Sigmoid colon (tissue), 7 donors: ENCODE data around the gene ANK2. TPM values are rescaled to one million over a fixed set of nuclear protein-coding genes. Genes with fewer than 3 reads are reported as not detected.
A peak's percentile ranks its signal among the peaks of the same experiment; 100 is the strongest.

Source experiments
- DNase-seq: peaks from one replicate; pipeline ENCODE4 v3.0.0-alpha.2; 2019
- H3K27ac ChIP-seq, 4 donors: fragments of 200-600 bp; sonication (generic); one replicate each; pipeline ENCODE4 v1.5.1; 2016 to 2019; ENCODE audit warnings: mild to moderate bottlenecking in 1 of 4
- H3K27me3 ChIP-seq, 3 donors: fragments of 200-600 bp; sonication (generic); one replicate each; pipeline ENCODE4 v1.5.1; 2019; ENCODE audit warnings: mild to moderate bottlenecking in 1 of 3
- H3K36me3 ChIP-seq, 4 donors: fragments of 200-600 bp; sonication (generic); one replicate each; pipeline ENCODE4 v1.5.1; 2016 to 2019
- H3K4me1 ChIP-seq, 4 donors: fragments of 200-600 bp; sonication (generic); one replicate each; pipeline ENCODE4 v1.5.1; 2017 to 2019
- H3K4me3 ChIP-seq, 4 donors: fragments of 200-600 bp; sonication (generic); one replicate each; pipeline ENCODE4 v1.5.1; 2017 to 2019; ENCODE audit warnings: mild to moderate bottlenecking in 2 of 4, moderate library complexity in 1 of 4
- H3K9me3 ChIP-seq, 4 donors: fragments of 200-600 bp in 3 of 4; sonication (generic) in 3 of 4; one replicate each; pipeline versions ENCODE4 v1.5.1 to v1.6.1; 2013 to 2019
- CTCF ChIP-seq, 4 experiments: fragments of 450-650 bp in 3 of 4; fragments of 200-600 bp in 1 of 4; IDR thresholded peaks; one replicate each; pipeline ENCODE4 v1.5.1; 2016 to 2019; ENCODE audit warnings: antibody characterized with exemption in 4 of 4, mild to moderate bottlenecking in 3 of 4, moderate library complexity in 2 of 4
- EP300 ChIP-seq, 4 donors: sonication (generic); formaldehyde crosslinking; IDR thresholded peaks; one replicate each; pipeline ENCODE4 v1.6.1; 2017; ENCODE audit warnings: antibody characterized with exemption in 4 of 4
- POLR2A ChIP-seq, 2 donors: fragments of 450-650 bp; IDR thresholded peaks; one replicate each; pipeline ENCODE4 v1.6.1; 2016; ENCODE audit warnings: antibody characterized with exemption in 2 of 2, mild to moderate bottlenecking in 2 of 2, moderate library complexity in 2 of 2
- POLR2AphosphoS5 ChIP-seq, 4 donors: sonication (generic); formaldehyde crosslinking; IDR thresholded peaks; one replicate each; pipeline ENCODE4 v1.6.1; 2017; ENCODE audit warnings: antibody characterized with exemption in 4 of 4
- WGBS, 2 donors: extraction: QIAGEN DNeasy Blood & Tissue Kit; methylation state at CpG; one replicate each; pipeline ENCODE4 v1.1.7; 2013; 5-methylcytosine and 5-hydroxymethylcytosine counted together
- intact Hi-C: fragments of 100-400 bp; cut with DNase I; formaldehyde crosslinking; loops from one replicate; pipeline ENCODE4 v1.15.1; 2023
- polyA plus RNA-seq, 3 donors: library from polyadenylated mRNA; stranded (reverse); fragments of 200-250 nt; gene quantifications; one replicate each; pipeline ENCODE4 v1.2.3, GENCODE V29; 2013
- total RNA-seq, 4 donors: library from RNA; depleted of rRNA; stranded (reverse); fragments of >200 nt; gene quantifications; one replicate each; pipeline ENCODE4 v1.1.0, GENCODE V29; 2016
- donor health status: healthy with polysubstance abuse.
- donor health status: Bipolar disorder and iron deficiency.
- donor health status: healthy.

Gene ANK2
- total and polyA plus RNA-seq, 7 donors = 1.4 to 141 (median 69.8) TPM

DNA sequence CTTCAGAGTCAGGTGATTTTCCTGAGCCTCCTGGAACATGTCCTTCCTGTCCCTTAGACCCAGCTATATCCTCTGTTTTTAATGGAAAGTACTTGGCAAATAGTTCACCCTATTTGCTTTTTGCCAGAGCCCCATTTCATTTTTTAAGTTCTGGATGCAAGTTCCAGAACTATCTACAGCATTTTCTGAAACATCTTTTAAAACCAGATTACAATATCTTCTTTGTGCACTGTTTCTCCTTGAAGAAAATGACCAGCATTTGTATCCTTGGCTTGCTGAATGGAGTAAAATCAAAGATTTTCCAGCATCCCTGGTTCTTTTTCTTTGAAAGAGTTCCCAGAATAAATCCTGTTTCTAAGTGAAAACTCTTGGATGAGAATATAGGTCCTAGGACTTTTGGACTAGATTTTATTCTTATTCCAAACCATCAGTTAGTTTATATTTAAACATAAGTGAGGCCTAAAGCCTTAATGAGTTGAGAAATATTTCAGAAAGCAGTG lies 224.3 kb downstream of the ANK2 start:
- intact Hi-C loops = no loop called here
- H3K4me3 ChIP-seq = no peak overlapping the region
- no peaks in the 10 kb centered on the region for H3K9me3 ChIP-seq
- TF ChIP-seq POLR2A (IDR thresholded peaks at IDR 0.05) (no peak), POLR2AphosphoS5 (IDR thresholded peaks at IDR 0.05) (no peak), EP300 (IDR thresholded peaks at IDR 0.05) (no peak), CTCF (IDR thresholded peaks at IDR 0.05) (no peak)
- H3K27ac ChIP-seq = no peak overlapping the region
- H3K27me3 ChIP-seq = no peaks in the 10 kb centered on the region
- H3K4me1 ChIP-seq = no peaks in the 10 kb centered on the region
- no peak for DNase-seq
- H3K36me3 ChIP-seq = no peaks in the 10 kb centered on the region

- peak overlapping the region in 2 of 4 donors; percentile 33 to 40 for H3K27ac ChIP-seq
- no peaks in the 10 kb centered on the region for H3K27me3 ChIP-seq
- TF ChIP-seq POLR2A (IDR thresholded peaks at IDR 0.05) = no peak
- TF ChIP-seq POLR2AphosphoS5 (IDR thresholded peaks at IDR 0.05) = no peak
- TF ChIP-seq EP300 (IDR thresholded peaks at IDR 0.05) = no peak
- no peak for TF ChIP-seq CTCF (IDR thresholded peaks at IDR 0.05)
- no peaks in the 10 kb centered on the region for H3K9me3 ChIP-seq
- H3K36me3 ChIP-seq = no peaks in the 10 kb centered on the region
- H3K4me3 ChIP-seq = no peak overlapping the region
- no peaks in the 10 kb centered on the region for H3K4me1 ChIP-seq
- intact Hi-C loops = no loop called here
- no peak for DNase-seq
- 70 to 73% methylated on average over 7 of the region's 7 CpGs for WGBS, 2 donors
Measured at GRCh38 chr4:113276464-113277170, 227.2 kb downstream of the ANK2 start.

GRCh38 chr4:113278324-113278934 lies 229.0 kb downstream of the ANK2 start:
- Histone ChIP-seq H3K27me3 (no peaks in the 10 kb centered on the region), H3K4me1 (no peaks in the 10 kb centered on the region), H3K27ac (no peak overlapping the region), H3K9me3 (no peaks in the 10 kb centered on the region), H3K4me3 (no peak overlapping the region), H3K36me3 (peaks cover 0 to 7% (median 0%) of the 10 kb centered on the region in 4 donors)
- WGBS, 2 donors = 27 to 29% methylated on average over 8 of the region's 8 CpGs
- TF ChIP-seq POLR2AphosphoS5 (IDR thresholded peaks at IDR 0.05) (no peak), CTCF (IDR thresholded peaks at IDR 0.05) (peak; percentile 21 to 70 (median 60)), POLR2A (IDR thresholded peaks at IDR 0.05) (no peak)
- DNase-seq = peak; percentile 85
- intact Hi-C loops = no loop called here

DNA sequence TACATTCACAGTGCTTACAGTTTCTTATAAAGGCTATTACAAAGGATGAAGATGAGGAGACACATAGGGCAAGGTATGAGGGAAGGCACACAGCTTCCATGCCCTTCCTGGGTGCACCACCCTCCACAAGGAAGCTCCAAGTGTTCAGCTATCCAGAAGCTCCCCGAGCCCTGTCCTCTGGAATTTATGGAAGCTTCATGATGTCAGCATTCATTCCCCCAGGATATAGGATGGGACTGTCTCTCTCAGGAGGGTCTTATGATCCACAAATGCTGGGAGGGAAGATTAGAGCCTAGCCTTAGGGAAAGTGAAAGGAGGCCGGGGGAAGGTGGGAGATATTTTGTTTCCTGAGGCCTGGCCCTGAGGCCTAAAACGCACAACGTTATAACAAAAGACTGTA lies 236.0 kb downstream of the ANK2 start:
- no peaks in the 10 kb centered on the region for H3K27me3 ChIP-seq
- DNase-seq = no peak
- WGBS, 2 donors = 89 to 96% methylated on average over 4 of the region's 4 CpGs
- H3K4me3 ChIP-seq = no peak overlapping the region
- no peak overlapping the region for H3K27ac ChIP-seq
- no peaks in the 10 kb centered on the region for H3K9me3 ChIP-seq
- TF ChIP-seq POLR2AphosphoS5 (IDR thresholded peaks at IDR 0.05) (no peak), POLR2A (IDR thresholded peaks at IDR 0.05) (no peak), CTCF (IDR thresholded peaks at IDR 0.05) (no peak), EP300 (IDR thresholded peaks at IDR 0.05) (no peak)
- peaks cover 0 to 23% (median 7%) of the 10 kb centered on the region in 4 donors for H3K4me1 ChIP-seq
- intact Hi-C loops = no loop called here
- peaks cover 0 to 10% (median 0%) of the 10 kb centered on the region in 4 donors for H3K36me3 ChIP-seq
